GM19452 (cell line): Measurements from ENCODE around the gene MCTS1.
"Not testable (repeated sequence)": the region's sequence is repeated elsewhere in the genome, so short reads cannot be mapped to it uniquely, and the experiment has no call there.

Experiments used
- ATAC-seq: cut with Tn5 transposase; IDR thresholded peaks from one replicate; pipeline ENCODE4 v1.9.1; 2021; ENCODE audit not compliant: unreplicated experiment

MCTS1 gene

DNA sequence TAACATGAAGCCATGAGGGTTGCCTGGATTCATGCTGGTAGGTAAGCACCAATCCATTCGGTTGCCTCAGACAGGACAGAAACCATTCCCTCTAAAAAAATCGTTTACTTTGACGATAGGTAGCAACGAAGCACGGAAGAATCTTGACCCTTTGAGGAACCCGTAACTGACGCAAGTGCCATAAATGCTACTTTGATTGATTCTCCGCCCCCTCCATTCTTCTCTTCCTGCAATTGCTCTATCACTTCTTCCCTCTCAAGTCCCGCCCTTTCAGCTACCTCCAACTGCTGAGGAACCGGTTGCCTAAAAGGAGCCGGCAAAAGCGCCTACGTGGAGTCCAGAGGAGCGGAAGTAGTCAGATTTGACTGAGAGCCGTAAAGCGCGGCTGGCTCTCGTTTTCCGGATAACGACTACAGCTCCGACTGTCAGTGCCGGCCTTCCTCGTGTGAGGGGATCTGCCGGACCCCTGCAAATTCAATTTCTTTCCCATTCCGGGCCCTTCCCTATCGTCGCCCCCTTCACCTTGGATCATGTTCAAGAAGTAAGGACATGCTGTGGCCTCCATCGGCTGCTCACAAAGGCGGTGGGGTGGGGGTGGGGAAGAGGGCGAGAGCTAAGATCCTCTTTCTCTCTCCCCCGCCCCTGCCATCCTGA is at the start of gene MCTS1:
Gene MCTS1, plus strand, starts transcription at position 395 of the 654 bp plus-strand sequence. Its CDS starts 136 bp downstream, at position 531.
- peak; percentile 91 for ATAC-seq

GRCh38 chrX:120556251-120556650 is 47.6 kb upstream of the MCTS1 start:
- ATAC-seq = no peak

DNA sequence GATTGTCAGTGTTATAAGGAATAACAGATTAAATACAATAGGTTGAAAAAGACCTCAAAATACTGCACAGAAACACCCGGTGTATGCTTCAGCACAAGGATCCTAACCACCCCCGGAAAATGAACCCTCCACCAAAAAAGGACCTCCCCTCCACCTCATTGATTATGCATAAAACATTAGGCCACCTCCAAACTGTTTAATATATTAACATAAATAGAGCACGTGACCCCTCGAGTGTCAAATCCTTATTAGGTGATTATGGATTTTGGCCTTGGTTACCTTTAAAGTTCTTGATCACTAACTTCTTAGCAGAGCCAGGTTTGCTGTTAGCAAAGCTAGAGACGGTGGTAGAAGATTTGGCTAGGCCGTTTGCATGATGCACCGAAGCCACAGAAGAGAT is 44.1 kb upstream of the MCTS1 start:
- ATAC-seq = peak; percentile 3

DNA sequence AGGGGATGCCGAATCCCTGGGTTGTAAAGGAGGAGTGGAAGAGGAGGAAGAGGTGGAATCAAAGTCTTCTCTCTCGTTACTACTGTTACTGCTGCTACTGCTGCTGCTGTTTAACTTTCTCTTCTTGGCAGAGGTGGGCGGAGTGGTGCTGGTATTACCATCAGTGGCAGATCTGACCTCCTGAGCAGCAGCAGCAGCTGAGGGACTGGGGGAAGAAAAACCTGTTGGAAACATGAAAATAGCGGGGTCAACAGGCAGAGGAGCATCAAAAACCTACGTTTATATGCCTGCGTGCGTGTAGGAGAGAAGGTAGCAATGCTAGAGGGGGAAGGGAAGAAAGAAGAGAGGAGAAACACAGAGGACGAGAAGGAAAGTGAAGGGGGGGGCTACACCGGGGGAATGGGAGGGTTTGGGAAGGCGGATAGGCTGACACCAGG is 43.5 kb upstream of the MCTS1 start:
- ATAC-seq = peak; percentile 31

DNA sequence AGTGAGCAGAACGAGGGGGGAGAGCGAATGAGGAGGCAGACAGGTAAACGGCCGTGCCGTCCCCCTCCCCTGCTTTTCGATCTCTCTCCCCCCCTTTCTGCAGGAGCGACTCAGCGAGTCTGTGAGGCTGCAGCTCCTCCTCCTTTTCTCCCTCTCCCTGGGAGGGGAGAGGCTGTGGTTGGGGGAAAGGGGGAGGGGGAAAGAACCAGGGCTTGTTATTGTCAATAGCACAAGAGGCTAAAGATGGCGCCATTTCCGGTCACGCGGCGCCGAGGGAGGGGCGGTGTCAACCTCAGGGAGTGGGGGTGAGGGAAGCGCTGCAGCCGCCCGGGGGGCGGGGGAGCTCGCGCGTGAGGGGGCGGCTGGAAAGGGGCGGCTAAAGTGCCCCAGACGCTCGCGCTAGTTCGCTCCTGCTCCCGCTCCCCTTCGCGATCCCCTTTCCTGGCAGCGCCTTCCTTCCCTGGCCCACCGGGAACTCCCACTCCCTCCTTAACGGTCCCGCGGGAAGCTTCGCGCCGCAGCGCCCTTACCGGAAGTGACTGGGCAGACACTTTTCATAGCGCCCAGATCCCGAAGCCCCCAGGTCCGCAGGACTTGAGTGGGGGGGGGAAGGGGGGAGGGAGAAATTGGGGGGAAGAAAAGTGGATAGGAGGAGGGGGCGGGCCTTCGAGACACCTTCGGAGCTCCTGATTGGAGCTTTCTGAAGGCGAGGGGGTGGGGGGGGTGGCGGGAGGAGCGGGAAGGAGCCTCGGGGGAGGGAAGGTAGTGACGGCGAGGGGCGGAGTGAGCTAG is 42.9 kb upstream of the MCTS1 start, which contains the start of gene CUL4B:
Gene CUL4B, minus strand, starts transcription at position 121 of the 792 bp plus-strand sequence. CDS start 324 bp downstream, outside the sequence.
- peak; percentile 85 for ATAC-seq

DNA sequence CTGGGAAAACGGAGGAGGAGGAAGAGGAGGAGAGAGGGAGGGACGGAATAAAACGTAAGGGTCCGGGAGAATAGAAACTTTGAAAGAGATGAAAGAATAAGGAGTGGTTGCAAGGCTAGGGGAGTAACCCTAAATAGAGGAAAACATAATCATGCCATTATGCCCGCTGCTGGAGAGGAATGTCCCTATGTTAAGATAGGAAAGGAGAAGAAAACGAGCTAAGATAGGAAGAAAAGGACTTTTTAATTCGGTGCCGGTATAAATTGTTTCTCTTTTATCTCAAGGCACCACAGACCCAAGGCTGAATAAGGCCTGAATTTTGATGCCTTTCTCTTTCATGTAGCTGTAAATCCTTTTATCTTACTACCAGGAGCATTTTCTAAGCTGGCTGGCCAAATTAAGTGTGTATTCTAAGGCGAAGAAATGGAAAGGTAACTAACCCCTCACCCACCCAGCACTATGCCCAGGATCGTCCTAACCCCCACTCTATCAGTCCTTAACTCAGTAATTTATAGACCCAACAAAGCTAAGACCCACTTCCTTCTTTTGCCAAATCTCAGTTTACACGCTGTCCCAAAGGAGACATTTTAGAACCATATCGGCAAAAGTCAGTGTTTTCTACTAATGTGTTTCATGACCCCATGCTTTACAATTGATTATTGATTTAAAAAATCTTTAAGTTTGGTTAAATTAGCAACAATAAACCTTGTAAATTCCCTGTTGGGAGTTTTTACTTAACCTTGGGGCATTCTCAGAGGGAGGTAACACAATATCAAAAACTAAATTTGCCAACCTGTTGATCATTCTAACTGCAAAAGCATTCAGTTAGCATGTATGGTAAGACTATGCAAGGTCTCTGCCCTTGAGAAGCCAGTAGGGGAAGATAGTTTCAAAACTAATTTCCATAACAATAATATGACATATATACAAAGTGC is 42.0 kb upstream of the MCTS1 start:
- ATAC-seq = no peak

- ATAC-seq = no peak
Measured at GRCh38 chrX:120562569-120562926, 41.4 kb upstream of the MCTS1 start.

DNA sequence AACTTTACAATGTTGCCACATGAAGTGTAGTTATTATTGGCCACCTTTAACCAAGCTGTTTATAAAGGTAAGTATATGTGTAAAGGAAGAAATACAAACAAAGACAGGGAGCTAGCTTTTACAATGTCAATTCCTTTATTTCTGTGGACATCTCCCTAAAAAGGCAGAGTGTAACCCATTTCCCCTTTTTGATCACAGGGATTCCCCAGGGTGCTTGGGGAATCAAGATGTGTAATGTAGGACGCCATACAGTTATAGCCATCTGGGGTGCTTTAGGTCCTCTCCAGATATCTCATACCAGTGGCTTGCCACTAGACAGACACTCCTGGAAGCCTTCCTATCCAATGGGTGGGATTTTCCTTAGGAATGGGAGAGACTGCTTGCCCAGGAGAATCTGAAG is 39.0 kb upstream of the MCTS1 start:
- ATAC-seq = no peak

DNA sequence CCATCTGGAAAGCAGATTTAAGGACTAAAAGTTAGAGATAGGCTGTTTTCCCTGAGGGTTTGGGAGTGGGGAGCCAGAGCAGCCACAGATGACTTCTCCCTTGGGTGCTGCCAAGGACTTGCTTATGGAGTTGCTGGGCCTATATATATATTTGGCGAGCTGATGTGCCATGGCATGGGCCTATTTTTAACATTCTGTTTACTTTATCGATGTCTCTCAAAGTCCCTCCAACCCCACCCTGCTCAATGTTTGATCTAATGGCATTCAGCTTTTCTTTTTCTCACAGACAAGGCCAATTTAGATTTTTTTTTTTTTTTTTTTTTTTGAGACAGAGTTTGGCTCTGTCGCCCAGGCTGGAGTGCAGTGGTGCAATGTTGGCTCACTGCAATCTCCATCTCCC is 37.1 kb upstream of the MCTS1 start:
- no peak for ATAC-seq

GRCh38 chrX:120568035-120568434 is 35.9 kb upstream of the MCTS1 start:
- no peak for ATAC-seq

GRCh38 chrX:120568609-120569008 is 35.3 kb upstream of the MCTS1 start:
- ATAC-seq = no peak

GRCh38 chrX:120570011-120570600 is 33.8 kb upstream of the MCTS1 start:
- no peak for ATAC-seq

- ATAC-seq = not testable (repeated sequence)
Measured at GRCh38 chrX:120573806-120574205, 30.1 kb upstream of the MCTS1 start.

- no peak for ATAC-seq
Measured at GRCh38 chrX:120575379-120576114, 28.4 kb upstream of the MCTS1 start.

- ATAC-seq = no peak
Measured at GRCh38 chrX:120585702-120586101, 18.2 kb upstream of the MCTS1 start.

DNA sequence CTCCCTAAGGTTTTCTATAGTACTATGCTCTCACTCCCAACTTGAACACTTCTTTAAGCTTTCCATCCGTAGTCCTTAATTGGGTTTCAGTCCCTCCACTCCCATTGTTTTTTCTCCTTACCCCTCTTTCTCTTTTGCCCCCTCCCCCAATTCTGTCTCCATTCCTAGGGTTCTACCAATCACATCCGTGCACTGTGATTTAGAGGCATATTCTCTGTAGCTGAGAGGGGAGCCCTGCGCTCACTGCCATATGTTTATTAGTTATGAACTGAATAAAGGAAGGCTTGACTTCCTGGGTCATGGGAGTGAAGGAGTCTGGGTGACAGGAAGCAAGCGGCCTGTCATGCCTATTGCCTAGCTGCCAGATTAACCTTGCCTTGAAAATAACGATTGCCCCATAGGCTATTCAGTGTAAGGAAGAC is 471 bp downstream of the MCTS1 start:
- ATAC-seq = peak; percentile 49

- no peak for ATAC-seq
Measured at GRCh38 chrX:120612086-120612485, 8.2 kb downstream of the MCTS1 start.

GRCh38 chrX:120614816-120615215 is 10.9 kb downstream of the MCTS1 start:
- ATAC-seq = no peak

DNA sequence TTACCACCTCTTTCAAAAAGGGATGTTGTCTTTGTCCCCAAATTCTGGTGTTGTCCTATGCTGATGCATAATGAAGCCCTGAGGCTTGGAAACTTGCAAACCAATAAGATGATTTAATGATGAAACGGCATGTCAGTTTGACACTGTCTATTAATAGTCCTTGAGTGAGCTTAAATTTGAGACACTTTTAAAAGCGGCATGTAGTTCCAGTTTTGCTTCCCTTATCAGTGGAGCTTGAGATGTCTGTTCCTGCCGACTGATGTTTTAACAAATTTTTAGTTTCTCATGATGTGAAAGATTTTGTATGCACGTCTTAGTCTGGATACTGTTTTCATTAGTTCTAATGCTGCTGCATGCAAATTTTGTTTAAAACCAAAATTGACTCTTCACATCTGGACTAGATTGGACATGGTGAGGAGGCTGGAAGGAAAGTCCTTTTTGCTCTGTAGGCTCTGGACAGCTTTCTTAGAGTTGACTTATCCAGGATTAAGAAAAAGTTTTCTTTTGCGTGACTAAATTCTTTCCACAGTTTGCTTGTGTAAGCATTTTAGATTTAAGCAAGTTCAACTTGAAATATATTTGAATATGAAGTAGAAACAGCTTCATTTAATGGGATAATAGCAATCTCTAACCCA is 14.2 kb downstream of the MCTS1 start:
- ATAC-seq = no peak

- ATAC-seq = no peak
Measured at GRCh38 chrX:120625371-120625770, 21.5 kb downstream of the MCTS1 start.
